Transverse colon (tissue), 3 donors: Measurements from ENCODE around the gene GDE1.

Source experiments
- EP300 ChIP-seq: sonication (generic); formaldehyde crosslinking; IDR thresholded peaks from one replicate; pipeline ENCODE4 v1.6.1; 2017; ENCODE audit warnings: antibody characterized with exemption, low read depth
- POLR2A ChIP-seq: fragments of 450-650 bp; IDR thresholded peaks from one replicate; pipeline ENCODE4 v1.6.1; 2016; ENCODE audit warnings: antibody characterized with exemption, mild to moderate bottlenecking, moderate library complexity
- TF ChIP-seq, protein P1 (sequence below), 5 experiments: fragments of 200-600 bp in 3 of 5; fragments of 450-650 bp in 2 of 5; sonication (generic) in 3 of 5; IDR thresholded peaks; 1 replicate in 2 of 5; 2 replicates in 3 of 5; pipeline ENCODE4 v1.5.1; 2016 to 2017; ENCODE audit warnings: antibody characterized with exemption in 5 of 5, inconsistent platforms in 3 of 5, mild to moderate bottlenecking in 2 of 5, moderate library complexity in 1 of 5

DNA sequence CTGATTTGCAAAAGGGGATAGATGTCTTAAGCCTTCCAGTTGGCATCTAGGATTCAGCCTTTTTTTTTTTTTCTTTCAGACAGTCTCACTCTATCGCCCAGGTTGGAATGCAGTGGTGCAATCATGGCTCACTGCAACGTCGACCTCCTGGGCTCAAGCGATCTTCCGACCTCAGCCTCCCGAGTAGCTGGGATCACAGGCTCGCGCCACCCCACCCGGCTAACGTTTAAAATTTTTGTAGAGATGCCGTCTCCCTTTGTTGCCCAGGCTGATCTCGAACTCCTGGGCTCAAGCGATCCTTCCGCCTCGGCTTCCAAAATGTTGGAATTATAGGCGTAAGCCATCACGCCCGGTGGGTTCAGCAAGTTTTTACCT is 1.3 kb upstream of the GDE1 start:
- TF ChIP-seq, protein P1, sequence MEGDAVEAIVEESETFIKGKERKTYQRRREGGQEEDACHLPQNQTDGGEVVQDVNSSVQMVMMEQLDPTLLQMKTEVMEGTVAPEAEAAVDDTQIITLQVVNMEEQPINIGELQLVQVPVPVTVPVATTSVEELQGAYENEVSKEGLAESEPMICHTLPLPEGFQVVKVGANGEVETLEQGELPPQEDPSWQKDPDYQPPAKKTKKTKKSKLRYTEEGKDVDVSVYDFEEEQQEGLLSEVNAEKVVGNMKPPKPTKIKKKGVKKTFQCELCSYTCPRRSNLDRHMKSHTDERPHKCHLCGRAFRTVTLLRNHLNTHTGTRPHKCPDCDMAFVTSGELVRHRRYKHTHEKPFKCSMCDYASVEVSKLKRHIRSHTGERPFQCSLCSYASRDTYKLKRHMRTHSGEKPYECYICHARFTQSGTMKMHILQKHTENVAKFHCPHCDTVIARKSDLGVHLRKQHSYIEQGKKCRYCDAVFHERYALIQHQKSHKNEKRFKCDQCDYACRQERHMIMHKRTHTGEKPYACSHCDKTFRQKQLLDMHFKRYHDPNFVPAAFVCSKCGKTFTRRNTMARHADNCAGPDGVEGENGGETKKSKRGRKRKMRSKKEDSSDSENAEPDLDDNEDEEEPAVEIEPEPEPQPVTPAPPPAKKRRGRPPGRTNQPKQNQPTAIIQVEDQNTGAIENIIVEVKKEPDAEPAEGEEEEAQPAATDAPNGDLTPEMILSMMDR (IDR thresholded peaks at IDR 0.05), result no peak
- TF ChIP-seq POLR2A (no peak), EP300 (no peak)
